Nephron progenitor cell (in vitro differentiated cells): Measurements from ENCODE around the gene MRPS25.

Source experiments
- DNase-seq: peaks from one replicate; pipeline ENCODE4 v3.0.0; 2021
- H3K27ac Mint-ChIP-seq: 2 replicates; pipeline ENCODE4 v1.8.0; 2021; ENCODE audit warnings: mild to moderate bottlenecking, moderate library complexity, mixed read lengths
- H3K27me3 Mint-ChIP-seq: 2 replicates; pipeline ENCODE4 v1.8.0; 2021; ENCODE audit warnings: mild to moderate bottlenecking, low read depth, mixed read lengths; ENCODE audit not compliant: poor library complexity
- H3K36me3 Mint-ChIP-seq: 2 replicates; pipeline ENCODE4 v1.8.0; 2021; ENCODE audit warnings: low read depth, mixed read lengths
- H3K4me1 Mint-ChIP-seq: 2 replicates; pipeline ENCODE4 v1.8.0; 2021; ENCODE audit warnings: mixed read lengths
- H3K4me3 Mint-ChIP-seq: 2 replicates; pipeline ENCODE4 v1.8.0; 2021; ENCODE audit warnings: mild to moderate bottlenecking, moderate library complexity, mixed read lengths
- H3K9me3 Mint-ChIP-seq: 2 replicates; pipeline ENCODE4 v1.8.0; 2021; ENCODE audit warnings: mild to moderate bottlenecking, moderate library complexity, mixed read lengths
- TF ChIP-seq, protein P1 (sequence below): fragments of 200-600 bp; sonication (generic); IDR thresholded peaks from 2 replicates; pipeline ENCODE4 v1.5.0; 2021; ENCODE audit warnings: antibody characterized with exemption

The MRPS25 gene

DNA sequence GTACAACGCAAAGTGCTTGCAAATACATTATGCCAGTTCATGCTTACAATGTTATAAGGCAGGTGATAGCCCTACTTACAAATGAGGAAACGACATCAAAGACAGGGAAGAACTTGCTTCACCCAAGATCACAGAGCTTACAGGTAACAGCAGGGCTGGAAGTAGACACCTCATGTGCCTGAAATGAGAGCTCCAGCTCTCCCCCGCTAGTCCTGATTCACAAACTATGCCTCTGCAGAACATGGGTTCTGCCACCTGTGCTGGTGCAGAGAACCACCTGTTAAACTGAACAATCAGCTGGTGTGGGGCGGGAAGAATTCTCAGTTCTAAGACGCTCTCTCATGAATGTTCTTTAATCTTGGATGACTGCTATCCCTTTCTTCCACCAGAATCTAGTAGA lies 26.5 kb upstream of the MRPS25 start:
- H3K4me3 Mint-ChIP-seq: no peak overlapping the region
- no peaks in the 10 kb centered on the region for H3K27me3 Mint-ChIP-seq
- H3K27ac Mint-ChIP-seq: no peak overlapping the region
- no peaks in the 10 kb centered on the region for H3K9me3 Mint-ChIP-seq
- no peaks in the 10 kb centered on the region for H3K4me1 Mint-ChIP-seq
- TF ChIP-seq, protein P1, sequence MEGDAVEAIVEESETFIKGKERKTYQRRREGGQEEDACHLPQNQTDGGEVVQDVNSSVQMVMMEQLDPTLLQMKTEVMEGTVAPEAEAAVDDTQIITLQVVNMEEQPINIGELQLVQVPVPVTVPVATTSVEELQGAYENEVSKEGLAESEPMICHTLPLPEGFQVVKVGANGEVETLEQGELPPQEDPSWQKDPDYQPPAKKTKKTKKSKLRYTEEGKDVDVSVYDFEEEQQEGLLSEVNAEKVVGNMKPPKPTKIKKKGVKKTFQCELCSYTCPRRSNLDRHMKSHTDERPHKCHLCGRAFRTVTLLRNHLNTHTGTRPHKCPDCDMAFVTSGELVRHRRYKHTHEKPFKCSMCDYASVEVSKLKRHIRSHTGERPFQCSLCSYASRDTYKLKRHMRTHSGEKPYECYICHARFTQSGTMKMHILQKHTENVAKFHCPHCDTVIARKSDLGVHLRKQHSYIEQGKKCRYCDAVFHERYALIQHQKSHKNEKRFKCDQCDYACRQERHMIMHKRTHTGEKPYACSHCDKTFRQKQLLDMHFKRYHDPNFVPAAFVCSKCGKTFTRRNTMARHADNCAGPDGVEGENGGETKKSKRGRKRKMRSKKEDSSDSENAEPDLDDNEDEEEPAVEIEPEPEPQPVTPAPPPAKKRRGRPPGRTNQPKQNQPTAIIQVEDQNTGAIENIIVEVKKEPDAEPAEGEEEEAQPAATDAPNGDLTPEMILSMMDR: no peak
- no peak for DNase-seq
- H3K36me3 Mint-ChIP-seq: peaks cover 34% of the 10 kb centered on the region

DNA sequence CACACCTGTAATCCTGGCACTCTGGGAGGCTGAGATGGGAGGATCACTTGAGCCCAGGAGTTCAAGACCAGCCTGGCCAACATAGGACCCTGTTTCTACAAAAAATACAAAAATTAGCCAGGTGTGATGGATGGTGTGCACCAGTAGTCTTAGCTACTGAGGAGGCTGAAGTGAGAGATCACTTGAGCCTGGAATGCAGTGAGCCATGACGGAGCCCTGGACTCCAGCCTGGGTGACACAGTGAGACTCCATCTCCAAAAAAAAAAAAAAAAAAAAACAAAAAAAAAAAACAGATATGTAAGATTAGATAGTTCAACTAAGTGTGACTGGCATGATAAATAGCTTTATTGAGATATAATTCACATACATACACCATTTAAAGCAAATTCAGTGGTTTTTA lies 24.1 kb upstream of the MRPS25 start:
- TF ChIP-seq, protein P1: no peak
- Mint-ChIP-seq H3K9me3 (no peaks in the 10 kb centered on the region), H3K27ac (no peak overlapping the region), H3K36me3 (peaks cover 39% of the 10 kb centered on the region), H3K4me1 (no peaks in the 10 kb centered on the region), H3K4me3 (no peak overlapping the region), H3K27me3 (no peaks in the 10 kb centered on the region)
- DNase-seq: no peak

DNA sequence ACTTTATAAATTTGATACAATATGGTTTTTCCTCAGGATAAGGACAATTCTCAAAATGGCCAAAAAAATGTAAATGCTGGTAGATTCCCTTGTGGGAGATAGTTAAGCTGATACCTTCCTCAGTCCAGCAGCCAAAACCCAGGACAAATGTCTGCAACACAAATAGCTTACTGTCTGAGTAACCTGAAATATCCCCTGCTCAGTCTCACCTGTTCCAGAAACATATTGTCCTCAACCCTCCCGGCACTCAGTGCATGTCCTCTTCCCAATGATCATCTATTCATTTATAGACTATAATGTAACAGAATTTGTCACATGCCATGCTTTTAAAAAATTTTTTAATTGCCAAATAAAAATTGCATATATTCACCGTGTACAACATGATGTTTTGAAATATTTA lies 21.6 kb upstream of the MRPS25 start:
- no peak for DNase-seq
- Mint-ChIP-seq H3K4me1 (no peaks in the 10 kb centered on the region), H3K27ac (no peak overlapping the region), H3K4me3 (no peak overlapping the region), H3K36me3 (peaks cover 58% of the 10 kb centered on the region), H3K9me3 (no peaks in the 10 kb centered on the region), H3K27me3 (no peaks in the 10 kb centered on the region)
- TF ChIP-seq, protein P1: no peak

DNA sequence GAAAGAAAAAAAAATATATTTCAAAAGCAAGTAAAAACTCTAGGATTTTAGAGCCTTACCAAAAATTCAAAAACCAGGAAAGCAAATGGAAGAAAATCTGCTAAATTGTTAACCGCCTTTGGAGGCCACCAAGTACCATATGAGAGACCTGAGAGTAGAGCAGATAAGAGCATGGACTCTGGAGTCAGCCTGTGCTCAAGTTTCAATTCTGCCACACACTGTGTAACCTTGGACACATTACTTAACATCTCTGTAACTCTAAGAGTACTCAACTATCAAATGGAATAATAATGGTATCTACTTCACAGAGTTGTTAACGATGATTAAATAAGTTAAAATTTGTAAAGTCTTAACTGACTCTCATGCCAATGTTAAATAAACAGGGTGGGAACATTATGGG lies 21.1 kb upstream of the MRPS25 start:
- no peak overlapping the region for H3K27ac Mint-ChIP-seq
- TF ChIP-seq, protein P1: no peak
- no peaks in the 10 kb centered on the region for H3K27me3 Mint-ChIP-seq
- no peak overlapping the region for H3K4me3 Mint-ChIP-seq
- H3K4me1 Mint-ChIP-seq: no peaks in the 10 kb centered on the region
- H3K9me3 Mint-ChIP-seq: no peaks in the 10 kb centered on the region
- DNase-seq: no peak
- H3K36me3 Mint-ChIP-seq: peaks cover 60% of the 10 kb centered on the region

DNA sequence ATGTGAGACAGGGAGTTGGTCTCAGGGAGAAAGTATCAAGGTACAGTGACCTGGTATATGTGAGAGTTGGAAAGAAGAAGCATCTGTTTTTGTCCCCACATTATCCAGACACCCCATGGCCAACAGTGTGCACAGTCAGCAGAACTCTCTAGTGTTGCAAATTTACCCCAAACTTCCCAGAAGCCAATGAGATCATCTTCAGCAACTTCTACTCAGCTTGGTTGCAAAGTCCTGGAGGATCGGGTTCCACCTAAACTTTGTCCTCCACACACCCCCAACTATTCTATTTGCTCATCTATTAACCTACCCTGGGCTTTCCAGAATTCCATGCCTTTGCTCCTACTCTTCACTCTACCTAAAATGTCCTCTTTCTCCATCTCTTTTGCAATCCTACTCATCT lies 18.1 kb upstream of the MRPS25 start:
- Mint-ChIP-seq H3K36me3 (peaks cover 68% of the 10 kb centered on the region), H3K9me3 (no peaks in the 10 kb centered on the region), H3K27me3 (no peaks in the 10 kb centered on the region), H3K4me1 (no peaks in the 10 kb centered on the region), H3K27ac (peak overlapping the region; percentile 13), H3K4me3 (no peak overlapping the region)
- TF ChIP-seq, protein P1: no peak
- DNase-seq: no peak

DNA sequence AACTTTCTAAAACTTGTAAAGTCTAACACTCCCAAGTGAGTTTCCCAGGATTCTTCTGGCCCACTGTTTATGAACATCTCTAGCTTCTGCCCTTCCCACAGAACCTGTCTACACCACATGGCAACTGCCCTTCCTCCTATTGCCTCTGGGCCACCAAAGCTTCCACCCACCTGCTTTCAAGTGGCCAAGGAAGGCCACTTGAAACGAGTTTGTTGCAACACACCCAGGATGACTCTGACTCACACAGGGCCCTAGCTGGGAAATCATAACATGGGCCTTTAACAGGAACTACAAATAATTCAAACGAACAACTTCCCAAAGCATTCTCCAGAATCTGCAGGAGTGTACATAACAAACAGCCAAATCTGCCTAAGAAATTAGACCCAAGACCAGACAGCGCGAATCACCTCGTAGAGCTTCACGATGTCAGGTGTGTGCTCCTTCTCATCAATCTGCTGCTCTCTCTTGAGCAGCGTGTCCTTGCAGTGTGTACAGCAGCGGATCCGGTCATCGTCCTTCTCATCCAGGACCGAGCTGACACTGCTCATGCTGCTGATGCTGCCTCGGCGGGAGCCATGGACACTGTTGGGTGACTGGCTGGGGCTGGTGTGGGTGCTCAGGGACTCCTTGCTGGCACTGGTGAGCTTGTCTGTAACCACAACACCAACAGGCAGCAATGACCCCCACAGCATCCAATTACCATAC lies 17.0 kb upstream of the MRPS25 start:
- no peak overlapping the region for H3K27ac Mint-ChIP-seq
- H3K9me3 Mint-ChIP-seq: no peaks in the 10 kb centered on the region
- no peaks in the 10 kb centered on the region for H3K27me3 Mint-ChIP-seq
- no peak for DNase-seq
- no peaks in the 10 kb centered on the region for H3K4me1 Mint-ChIP-seq
- TF ChIP-seq, protein P1: no peak
- H3K4me3 Mint-ChIP-seq: no peak overlapping the region
- H3K36me3 Mint-ChIP-seq: peaks cover 74% of the 10 kb centered on the region
